K562 (cell line): ENCODE data around the gene WNT11. TPM values are rescaled to one million over a fixed set of nuclear protein-coding genes. Genes with fewer than 3 reads are reported as not detected.
A peak's percentile ranks its signal among the peaks of the same experiment; 100 is the strongest.

ENCODE experiments used
- ADNP ChIP-seq: fragments of 200-800 bp; sonication (Bioruptor generic); IDR thresholded peaks from 2 replicates; pipeline ENCODE4 v1.6.1; 2016; ENCODE audit warnings: missing genetic modification characterization, missing compliant biosample characterization
- ARID4B ChIP-seq: sonication (generic); formaldehyde crosslinking; IDR thresholded peaks from 2 replicates; pipeline ENCODE4 v1.8.0; 2022; ENCODE audit warnings: mild to moderate bottlenecking, missing genetic modification reagents
- ELF1 ChIP-seq: fragments of 200-800 bp; sonication (Bioruptor generic); IDR thresholded peaks from 2 replicates; pipeline ENCODE4 v1.6.1; 2016; ENCODE audit warnings: missing genetic modification characterization, missing compliant biosample characterization
- PHF20 ChIP-seq: fragments of 450-650 bp; IDR thresholded peaks from 2 replicates; pipeline ENCODE4 v1.6.1; 2018; ENCODE audit not compliant: partially characterized antibody
- TARDBP ChIP-seq: fragments of 450-650 bp; IDR thresholded peaks from 2 replicates; pipeline ENCODE4 v1.6.1; 2016
- TEAD1 ChIP-seq, 2 experiments: fragments of 450-650 bp in 1 of 2; sonication (generic) in 1 of 2; formaldehyde crosslinking; IDR thresholded peaks; 2 replicates each; pipeline versions ENCODE4 v1.4.0 to v1.8.0; 2020 to 2022; ENCODE audit warnings: mild to moderate bottlenecking in 2 of 2, missing genetic modification reagents in 1 of 2
- UBTF ChIP-seq, 2 experiments: IDR thresholded peaks; 2 replicates each; pipeline ENCODE4 v1.6.1; 2012; ENCODE audit warnings: improper control_type of control experiment in 2 of 2, low read depth in 2 of 2, low read length in 2 of 2, borderline replicate concordance in 1 of 2
- ZNF165 ChIP-seq: fragments of 250-450 bp; sonication (Bioruptor Pico); IDR thresholded peaks from 2 replicates; pipeline ENCODE4 v1.4.0; 2020; ENCODE audit warnings: borderline replicate concordance
- ZNF311 ChIP-seq: fragments of 250-450 bp; sonication (Bioruptor Pico); IDR thresholded peaks from 2 replicates; pipeline ENCODE4 v1.4.0; 2020; ENCODE audit warnings: mild to moderate bottlenecking, moderate library complexity
- ZNF431 ChIP-seq: sonication (generic); formaldehyde crosslinking; IDR thresholded peaks from 2 replicates; pipeline ENCODE4 v1.8.0; 2022; ENCODE audit warnings: mild to moderate bottlenecking, missing genetic modification reagents
- polyA plus RNA-seq, 8 experiments: library from polyadenylated mRNA; depleted of rRNA in 4 of 8; stranded (reverse) in 5 of 8; unstranded in 3 of 8; fragments of >200 nt; fragmentation: Nextera tagmentation in 2 of 8; fragmentation: Illumina TruSeq in 1 of 8; extraction: Ambion mirVana in 2 of 8; extraction: Trizol in 1 of 8; gene quantifications; 2 replicates each; pipeline versions ENCODE4 v1.2.1 to v1.2.3, GENCODE V29; 2011 to 2014; ENCODE audit warnings: inconsistent platforms in 1 of 8, missing spikeins in 1 of 8
- total RNA-seq, 7 experiments: library from RNA; depleted of rRNA in 6 of 7; stranded (reverse); fragments of >200 nt in 6 of 7; fragmentation: Illumina TruSeq in 2 of 7; extraction: Trizol in 2 of 7; gene quantifications; 2 replicates each; pipeline versions ENCODE4 v1.2.1 to v1.2.3, GENCODE V29; 2011 to 2021; ENCODE audit warnings: low replicate concordance in 1 of 7
- TF ChIP-seq, protein P1 (sequence below), 2 experiments: IDR thresholded peaks; 2 replicates each; pipeline ENCODE4 v1.6.1; 2011; ENCODE audit warnings: borderline replicate concordance in 1 of 2, control low read depth in 1 of 2, low read depth in 1 of 2, low read length in 1 of 2, mild to moderate bottlenecking in 1 of 2, mixed read lengths in 1 of 2, moderate library complexity in 1 of 2; ENCODE audit not compliant: insufficient read depth in 1 of 2, insufficient read length in 1 of 2, poor library complexity in 1 of 2, severe bottlenecking in 1 of 2; ENCODE audit errors: extremely low read depth in 1 of 2
- TF ChIP-seq, protein P2 (sequence below): fragments of 450-650 bp; formaldehyde crosslinking; IDR thresholded peaks from 2 replicates; pipeline ENCODE4 v1.4.0; 2020; ENCODE audit warnings: mild to moderate bottlenecking, mixed read lengths
- TF ChIP-seq, protein P3 (sequence below): fragments of 450-650 bp; IDR thresholded peaks from 2 replicates; pipeline ENCODE4 v1.6.1; 2016; ENCODE audit warnings: antibody characterized with exemption

Gene WNT11
- total and polyA plus RNA-seq, 9 of the 15 experiments (the other 6 are each of a cell fraction or from before 2014, with no cell fraction given), result 0.03 to 0.20 (median 0.09) TPM; not detected in 4

DNA sequence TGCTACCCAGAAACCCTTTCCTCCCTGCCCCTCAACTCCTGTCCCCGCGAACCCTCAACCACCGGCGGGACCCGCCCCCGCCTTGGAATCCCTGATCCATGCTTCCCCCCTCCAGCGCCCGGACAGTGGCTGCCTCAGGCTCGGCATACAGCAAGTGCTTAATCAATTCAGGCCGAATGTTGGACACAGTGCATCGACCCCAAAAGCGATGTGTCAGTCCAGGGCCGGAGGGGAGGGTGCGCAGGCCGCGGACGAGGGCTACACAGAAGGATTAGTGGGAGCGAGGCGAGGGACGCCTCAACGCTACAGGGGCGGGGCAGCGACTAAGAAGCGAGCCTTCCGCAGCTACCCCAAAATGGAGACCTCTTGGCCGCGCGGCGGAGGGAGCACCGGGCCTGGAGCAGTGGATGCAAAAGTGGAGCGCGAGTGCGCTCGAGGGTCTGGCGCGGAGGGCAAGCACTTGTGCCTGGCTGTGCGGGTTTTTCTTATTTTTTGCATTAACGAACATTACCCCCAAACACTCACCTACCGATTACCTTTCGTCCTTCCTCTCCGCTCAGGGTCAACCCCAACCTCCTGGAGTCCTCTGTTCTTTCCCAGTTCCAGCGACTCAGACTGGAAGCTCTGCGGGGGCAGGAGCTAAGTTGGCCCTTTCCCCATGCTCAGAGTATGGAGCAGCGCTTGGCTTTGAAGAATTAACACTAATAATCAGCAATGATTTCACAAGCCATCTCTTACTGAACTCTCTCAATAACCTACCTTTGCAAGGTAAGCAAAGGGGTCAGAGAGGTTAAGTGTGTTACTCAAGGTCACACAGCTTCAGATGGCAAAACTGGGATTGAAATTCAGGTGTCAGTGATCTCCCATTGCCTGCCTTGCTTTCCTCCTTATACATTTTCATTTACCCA lies 30.0 kb upstream of the WNT11 start (continued):
- TF ChIP-seq ARID4B (CRISPR knock-in tag) (peak; percentile 85), TEAD1 (CRISPR knock-in tag; IDR thresholded peaks at IDR 0.05) (peak in 1 of 2 experiments; percentile 32; a peak in 1 of 4 replicates), PHF20 (no peak), ZNF431 (CRISPR knock-in tag) (peak; percentile 76), TARDBP (peak; percentile 58; the same call in 1 of the 2 replicates), ZNF165 (CRISPR knock-in tag) (no peak), ELF1 (tag) (no peak), ADNP (tag) (peak; percentile 80), ZNF311 (no peak), UBTF (IDR thresholded peaks at IDR 0.05; ENCODE audit: borderline replicate concordance in 1 of 2, low read depth in 2 of 2, low read length in 2 of 2) (peak; percentile 63 to 65; a peak in 1 of 4 replicates)
- TF ChIP-seq, protein P1, sequence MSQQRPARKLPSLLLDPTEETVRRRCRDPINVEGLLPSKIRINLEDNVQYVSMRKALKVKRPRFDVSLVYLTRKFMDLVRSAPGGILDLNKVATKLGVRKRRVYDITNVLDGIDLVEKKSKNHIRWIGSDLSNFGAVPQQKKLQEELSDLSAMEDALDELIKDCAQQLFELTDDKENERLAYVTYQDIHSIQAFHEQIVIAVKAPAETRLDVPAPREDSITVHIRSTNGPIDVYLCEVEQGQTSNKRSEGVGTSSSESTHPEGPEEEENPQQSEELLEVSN (IDR thresholded peaks at IDR 0.05; ENCODE audit: borderline replicate concordance in 1 of 2, extremely low read depth in 1 of 2, insufficient read depth in 1 of 2, insufficient read length in 1 of 2, low read depth in 1 of 2, low read length in 1 of 2, poor library complexity in 1 of 2, severe bottlenecking in 1 of 2), result peak in 1 of 2 experiments; percentile 28
- TF ChIP-seq, protein P2, sequence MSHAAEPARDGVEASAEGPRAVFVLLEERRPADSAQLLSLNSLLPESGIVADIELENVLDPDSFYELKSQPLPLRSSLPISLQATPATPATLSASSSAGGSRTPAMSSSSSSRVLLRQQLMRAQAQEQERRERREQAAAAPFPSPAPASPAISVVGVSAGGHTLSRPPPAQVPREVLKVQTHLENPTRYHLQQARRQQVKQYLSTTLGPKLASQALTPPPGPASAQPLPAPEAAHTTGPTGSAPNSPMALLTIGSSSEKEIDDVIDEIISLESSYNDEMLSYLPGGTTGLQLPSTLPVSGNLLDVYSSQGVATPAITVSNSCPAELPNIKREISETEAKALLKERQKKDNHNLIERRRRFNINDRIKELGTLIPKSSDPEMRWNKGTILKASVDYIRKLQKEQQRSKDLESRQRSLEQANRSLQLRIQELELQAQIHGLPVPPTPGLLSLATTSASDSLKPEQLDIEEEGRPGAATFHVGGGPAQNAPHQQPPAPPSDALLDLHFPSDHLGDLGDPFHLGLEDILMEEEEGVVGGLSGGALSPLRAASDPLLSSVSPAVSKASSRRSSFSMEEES, result no peak
- TF ChIP-seq, protein P3, sequence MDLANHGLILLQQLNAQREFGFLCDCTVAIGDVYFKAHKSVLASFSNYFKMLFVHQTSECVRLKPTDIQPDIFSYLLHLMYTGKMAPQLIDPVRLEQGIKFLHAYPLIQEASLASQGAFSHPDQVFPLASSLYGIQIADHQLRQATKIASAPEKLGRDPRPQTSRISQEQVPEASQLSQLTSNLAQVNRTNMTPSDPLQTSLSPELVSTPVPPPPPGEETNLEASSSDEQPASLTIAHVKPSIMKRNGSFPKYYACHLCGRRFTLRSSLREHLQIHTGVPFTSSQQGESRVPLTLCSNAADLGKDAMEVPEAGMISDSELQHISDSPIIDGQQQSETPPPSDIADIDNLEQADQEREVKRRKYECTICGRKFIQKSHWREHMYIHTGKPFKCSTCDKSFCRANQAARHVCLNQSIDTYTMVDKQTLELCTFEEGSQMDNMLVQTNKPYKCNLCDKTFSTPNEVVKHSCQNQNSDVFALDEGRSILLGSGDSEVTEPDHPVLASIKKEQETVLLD, result peak; percentile 72; the same call in 1 of the 2 replicates
